IPS DF 19.7 (cell line): Measurements from ENCODE around the gene CDK3.

Experiments used
- DNase-seq: peaks from one replicate; pipeline ENCODE4 v3.0.0-alpha.2; 2013; ENCODE audit warnings: low read depth, low spot score

Gene CDK3

DNA sequence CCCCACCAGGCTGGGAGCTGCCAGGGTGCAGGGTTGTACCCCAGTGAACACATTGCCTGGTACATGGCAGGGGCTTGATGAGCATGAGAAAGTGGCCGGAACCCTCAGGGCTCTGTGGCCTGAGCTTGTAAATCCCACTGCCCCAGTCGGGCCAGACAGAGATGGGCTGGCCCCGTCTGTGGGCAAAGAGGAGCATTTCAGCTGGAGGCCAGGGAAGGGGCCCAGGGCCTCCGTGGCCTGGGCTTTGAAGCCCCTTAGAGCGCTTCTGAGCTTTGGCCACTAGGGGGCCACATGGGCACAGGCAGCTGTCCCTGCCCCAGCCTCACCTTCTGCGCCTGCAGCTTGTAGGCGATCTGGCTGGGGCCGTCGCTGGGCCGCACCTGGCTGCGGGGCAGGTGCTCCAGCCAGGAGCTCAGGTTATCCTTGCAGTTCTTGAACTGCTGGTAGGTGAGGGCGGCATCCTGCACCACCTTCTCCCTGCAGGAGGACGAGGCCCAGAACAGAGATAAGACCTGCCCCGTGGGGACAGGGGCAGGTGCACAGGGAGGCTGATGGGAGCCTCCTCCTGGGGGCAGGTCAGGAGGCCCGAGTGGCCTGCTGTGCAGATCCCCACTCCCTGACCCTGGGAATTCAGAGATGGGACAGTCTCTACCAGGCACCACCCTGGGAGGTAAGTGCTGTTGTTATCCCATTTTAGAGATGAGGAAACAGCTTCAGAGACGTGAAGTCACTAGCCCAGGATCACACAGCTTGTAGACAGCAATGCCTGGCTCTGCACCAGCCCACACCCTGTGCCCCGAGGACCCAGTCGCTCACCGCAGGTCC is 13.7 kb downstream of the CDK3 start:
- no peak for DNase-seq

DNA sequence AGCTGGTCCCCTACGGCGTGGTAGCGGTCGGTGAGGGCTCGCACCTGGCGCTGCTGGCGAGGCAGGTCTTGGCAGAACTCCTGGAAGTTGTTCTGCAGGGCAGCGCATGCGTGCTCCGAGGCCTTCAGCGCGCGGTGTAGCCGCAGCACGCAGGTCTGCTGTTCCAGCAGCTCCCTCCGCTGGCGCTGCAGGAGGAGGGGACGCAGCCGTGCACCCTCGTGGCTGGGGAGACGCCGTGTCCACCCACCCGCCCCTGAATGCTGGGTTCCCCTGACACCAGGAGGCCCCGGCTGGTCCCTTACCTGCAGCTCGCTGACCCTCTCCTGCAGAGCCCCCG is 14.2 kb downstream of the CDK3 start:
- no peak for DNase-seq

GRCh38 chr17:76017481-76018339 is 17.1 kb downstream of the CDK3 start:
- no peak for DNase-seq

DNA sequence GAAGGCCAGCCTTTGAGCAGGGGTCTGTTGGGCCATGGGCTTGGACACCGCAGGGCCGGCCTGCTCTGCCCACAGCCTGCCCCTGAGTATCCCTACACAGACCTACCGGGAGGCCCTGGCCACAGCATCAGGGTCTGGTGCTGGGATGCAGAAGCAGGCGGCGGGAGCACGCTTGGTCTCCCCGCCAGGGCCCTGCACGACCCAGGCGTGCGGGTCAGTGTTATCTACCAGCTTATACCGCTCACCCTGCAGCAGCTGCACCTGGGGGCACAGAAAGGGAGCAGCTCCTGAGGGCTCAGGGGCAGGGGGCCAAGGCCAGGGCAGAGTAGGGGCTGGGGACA is 17.7 kb downstream of the CDK3 start:
- no peak for DNase-seq

DNA sequence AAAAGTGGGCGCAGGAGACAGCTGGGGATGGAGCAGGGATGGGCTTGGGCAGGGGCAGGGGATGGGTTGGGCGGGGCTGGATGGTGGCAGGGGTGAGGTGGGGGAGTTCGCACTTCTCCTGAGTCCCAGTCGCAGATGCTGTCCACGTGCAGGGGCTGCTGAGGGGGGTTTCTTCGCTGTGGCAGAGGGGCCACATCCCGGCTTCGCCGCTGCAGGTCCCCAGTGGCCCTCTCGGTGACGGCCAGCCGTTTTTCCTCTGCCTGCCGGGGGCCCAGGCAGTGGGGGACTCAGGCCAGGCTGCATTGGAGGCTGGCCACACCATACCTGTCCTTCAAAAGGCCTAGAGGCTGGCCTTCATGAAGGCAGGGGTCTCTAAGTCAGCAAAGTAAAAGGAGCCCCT is 18.1 kb downstream of the CDK3 start:
- DNase-seq, result no peak

DNA sequence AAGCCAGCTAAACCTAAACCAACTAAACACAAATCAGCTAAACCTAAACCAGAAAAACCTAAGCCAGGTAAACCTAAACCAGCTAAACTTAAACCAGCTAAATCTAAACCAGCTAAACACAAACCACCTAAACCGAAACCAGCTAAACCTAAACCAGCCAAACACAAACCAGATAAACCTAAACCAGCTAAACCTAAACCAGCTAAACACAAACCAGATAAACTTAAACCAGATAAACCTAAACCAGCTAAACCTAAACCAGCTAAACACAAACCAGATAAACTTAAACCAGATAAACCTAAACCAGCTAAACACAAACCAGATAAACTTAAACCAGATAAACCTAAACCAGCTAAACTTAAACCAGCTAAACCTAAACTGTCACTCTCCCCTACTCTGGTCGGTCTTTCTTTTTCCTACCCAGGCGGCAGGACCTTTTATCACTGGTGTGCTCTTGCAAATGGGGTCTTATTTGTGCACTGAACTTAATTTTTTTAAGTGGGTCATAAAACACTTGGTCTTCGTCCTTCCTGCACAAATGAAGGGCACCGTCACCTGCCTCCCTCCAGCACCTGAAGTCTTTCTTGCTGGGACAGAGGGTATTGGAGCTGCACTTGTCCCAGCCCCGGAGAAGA is 19.3 kb downstream of the CDK3 start:
- no peak for DNase-seq

GRCh38 chr17:76022285-76022684 is 21.6 kb downstream of the CDK3 start:
- DNase-seq, result no peak

DNA sequence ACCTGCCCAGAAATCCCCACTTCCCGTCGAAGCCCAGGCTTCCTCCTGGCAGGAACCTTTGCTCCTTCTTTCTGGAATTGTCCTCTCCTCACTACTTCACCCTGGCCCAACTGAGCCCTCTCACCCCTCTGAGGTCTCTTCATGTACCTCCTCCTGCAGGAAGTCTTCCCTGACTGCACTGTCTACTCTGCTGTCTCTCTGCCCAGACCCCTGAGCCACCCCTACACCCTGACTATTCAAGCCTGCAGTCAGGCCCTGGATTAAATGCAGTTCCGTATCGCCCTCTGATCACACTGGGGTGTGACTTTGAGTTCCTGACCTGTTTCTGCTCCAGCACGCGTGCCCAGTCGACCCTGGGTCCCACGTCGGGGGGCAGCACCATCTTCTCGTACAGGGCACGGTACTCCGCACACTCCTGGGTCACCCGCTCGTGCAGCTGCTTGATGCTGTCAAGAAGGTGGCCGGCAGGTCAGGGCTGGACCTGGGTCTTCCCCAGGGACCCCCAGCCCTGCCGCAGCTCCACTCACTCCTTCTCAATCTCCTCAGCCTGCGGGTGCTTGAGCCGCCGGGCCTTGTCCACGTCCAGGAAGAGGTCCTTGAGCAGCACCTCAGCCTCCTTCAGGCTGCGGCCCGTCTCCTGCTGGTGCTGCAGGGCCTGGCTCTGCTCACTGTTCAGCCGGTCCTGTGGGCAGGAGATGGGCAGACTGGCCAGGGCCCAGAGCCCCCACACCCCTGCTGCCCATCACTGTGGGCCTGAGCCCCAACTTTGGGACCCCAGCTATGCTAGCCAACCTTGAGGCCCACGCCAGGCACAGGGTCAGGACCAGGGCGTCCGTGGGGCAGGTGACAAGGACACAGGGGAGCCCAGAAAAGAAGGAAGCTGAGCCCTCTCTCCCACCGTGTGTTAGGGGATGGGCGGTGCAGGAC is 22.6 kb downstream of the CDK3 start:
- no peak for DNase-seq

GRCh38 chr17:76023900-76024237 is 23.2 kb downstream of the CDK3 start:
- DNase-seq, result no peak

DNA sequence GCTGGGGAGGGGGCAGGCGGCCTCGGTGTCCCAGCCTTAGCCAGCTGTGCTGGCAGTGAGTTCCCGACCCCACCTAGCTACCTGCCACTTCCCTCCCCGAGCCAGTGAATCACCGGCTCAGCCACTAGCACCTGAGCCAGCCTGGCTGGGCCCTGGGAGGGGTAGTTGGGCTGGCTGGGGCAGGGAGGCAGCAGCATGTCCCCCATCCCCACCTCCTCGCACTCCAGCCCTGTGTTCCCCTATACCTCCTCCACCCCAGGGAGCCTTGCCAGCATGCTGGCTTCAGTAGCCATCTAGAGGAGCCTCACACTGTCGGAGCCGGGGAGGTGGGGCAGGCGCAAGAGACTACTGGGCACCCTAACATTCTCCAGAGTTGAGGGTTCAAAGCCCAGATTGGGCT is 23.7 kb downstream of the CDK3 start:
- DNase-seq, result no peak

DNA sequence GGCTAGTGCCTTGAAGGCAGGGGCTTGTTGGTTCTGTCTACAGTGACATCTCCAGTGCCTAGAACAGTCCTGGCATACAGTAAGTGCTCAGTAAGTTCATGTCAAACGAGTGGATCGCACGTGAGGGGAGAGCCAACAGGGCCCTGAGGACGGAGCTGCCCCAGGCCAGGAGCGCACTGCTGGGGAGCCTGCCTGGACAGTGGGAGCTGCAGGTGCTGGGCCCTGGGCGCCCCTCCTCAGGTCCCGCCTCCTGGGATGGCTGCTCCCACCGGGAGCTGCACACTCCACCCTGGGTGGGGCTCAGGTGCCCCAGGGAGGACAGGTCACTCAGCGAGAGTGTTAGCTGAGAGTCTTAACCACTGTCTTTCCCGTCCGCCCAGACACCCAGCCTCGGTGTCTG is 24.6 kb downstream of the CDK3 start:
- DNase-seq, result no peak

- no peak for DNase-seq
Observed at GRCh38 chr17:76026714-76027158, 26.1 kb downstream of the CDK3 start.

DNA sequence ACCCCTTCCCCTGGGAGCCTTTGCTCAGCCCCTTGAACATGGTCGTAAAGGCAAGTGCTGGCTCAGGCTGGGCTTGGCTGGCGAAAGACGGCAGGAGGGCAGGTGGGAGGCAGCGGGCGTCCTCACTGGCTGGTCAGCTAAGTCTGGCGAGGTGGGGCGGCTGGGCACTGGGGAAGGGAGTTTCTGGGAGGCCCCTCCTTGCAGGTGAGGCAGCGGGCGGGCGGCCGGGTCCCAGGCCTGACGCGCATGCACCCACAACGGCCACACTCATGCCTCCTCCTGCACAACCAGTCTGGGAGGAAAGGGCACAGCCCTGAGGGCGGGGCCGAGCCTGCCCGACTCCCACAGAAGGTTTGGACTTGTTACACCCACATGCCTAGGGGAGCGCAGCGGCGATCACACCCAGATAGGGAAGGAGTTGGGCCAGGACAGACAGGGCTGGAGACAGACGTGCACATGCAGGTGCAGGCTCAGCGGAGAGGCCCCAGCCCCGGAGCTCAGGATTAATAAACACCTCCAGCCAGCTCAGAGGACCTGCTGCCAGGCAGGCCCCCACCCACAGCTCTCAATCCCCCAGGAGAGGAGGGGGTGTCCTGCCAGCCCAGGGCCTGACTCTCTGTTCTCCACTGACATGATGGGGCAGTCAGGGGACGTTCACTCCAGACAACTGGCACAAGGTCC is 26.6 kb downstream of the CDK3 start, which contains the start of gene EVPL:
Gene EVPL (minus strand): TSS at position 148 of the 681 bp plus-strand sequence. CDS start 108 bp downstream, at position 40.
- no peak for DNase-seq

DNA sequence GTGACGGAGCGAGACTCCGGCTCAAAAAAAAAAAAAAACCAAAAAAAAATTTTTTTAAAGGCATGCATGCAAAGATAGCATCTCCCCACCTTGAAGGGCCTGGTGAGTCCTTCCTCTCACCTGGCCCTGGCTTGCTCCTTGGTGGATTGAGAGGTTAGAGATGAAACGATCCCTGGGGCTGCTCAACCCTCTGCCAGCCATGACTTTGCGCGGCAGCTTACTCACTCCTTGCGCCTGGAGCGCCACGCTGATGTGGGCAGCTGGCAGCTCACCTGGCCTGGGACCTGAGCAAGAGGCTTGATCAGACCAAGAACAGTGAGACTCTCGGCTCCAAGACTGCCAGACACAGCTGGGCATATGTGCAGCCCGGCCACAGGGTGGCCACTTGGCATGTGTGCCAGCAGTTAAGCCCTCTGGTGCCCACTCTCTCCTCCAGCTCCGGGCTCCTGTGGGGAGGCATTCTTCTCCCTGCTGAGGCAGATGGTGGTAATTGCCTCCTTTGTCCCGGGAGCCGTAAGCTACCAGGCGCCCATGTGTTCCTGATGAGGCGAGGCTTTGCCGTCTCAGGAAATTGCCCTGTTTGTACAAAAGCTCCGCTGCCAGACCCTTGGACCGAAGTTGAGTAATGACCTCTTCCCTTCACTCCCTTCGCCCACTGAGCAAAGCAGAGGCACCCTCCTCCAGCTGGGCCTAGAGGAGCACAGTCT is 31.6 kb downstream of the CDK3 start:
- no peak for DNase-seq

DNA sequence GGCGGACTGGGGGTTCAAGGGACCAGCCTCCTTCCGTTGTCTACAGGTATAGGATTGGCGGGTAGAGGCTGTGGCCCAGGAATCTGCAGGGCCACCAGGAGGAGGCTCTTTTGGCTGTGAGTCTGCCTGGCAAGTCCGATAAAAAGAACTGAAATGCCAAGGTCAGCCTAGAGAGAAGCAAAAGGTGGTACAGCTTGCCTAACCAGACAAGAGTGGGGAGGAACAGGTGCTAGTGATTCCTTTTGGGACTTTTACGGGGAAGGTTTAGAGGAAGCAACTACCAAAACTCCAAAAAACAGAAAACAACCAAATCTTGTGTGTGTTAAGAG is 32.1 kb downstream of the CDK3 start:
- no peak for DNase-seq

- DNase-seq, result no peak
Observed at GRCh38 chr17:76033139-76033538, 32.5 kb downstream of the CDK3 start.

GRCh38 chr17:76034428-76035350 is 34.0 kb downstream of the CDK3 start:
- no peak for DNase-seq

- DNase-seq, result no peak
Observed at GRCh38 chr17:76036497-76037261, 36.0 kb downstream of the CDK3 start.

GRCh38 chr17:76038050-76038449 is 37.4 kb downstream of the CDK3 start:
- DNase-seq, result no peak
